M059J (cell line): ENCODE results near the gene SON. TPM values are rescaled to one million over a fixed set of nuclear protein-coding genes. Genes with fewer than 3 reads are reported as not detected.
"Not testable (repeated sequence)": the region's sequence is repeated elsewhere in the genome, so short reads cannot be mapped to it uniquely, and the experiment has no call there.

Experiments used
- DNase-seq: peaks from one replicate; pipeline ENCODE4 v3.0.0-alpha.2; 2012; ENCODE audit warnings: low read depth
- total RNA-seq: library from RNA; depleted of rRNA; stranded (reverse); fragments of >200 nt; shearing (Covaris generic); gene quantifications from 2 replicates; pipeline ENCODE4 v1.2.3, GENCODE V29; 2014; rRNA removed

The SON gene
- 251 and 714 TPM in 2 replicates for total RNA-seq

GRCh38 chr21:33542640-33543504 lies at the start of gene SON:
Gene SON (plus strand): TSS chr21:33543038. CDS start chr21:33543093, 55 bp downstream.
- peak; percentile 100 for DNase-seq

- DNase-seq = no peak
Observed at GRCh38 chr21:33493756-33494155, 49.1 kb upstream of the SON start.

GRCh38 chr21:33495743-33496142 lies 47.1 kb upstream of the SON start:
- DNase-seq = no peak

- no peak for DNase-seq
Observed at GRCh38 chr21:33496345-33496744, 46.5 kb upstream of the SON start.

- DNase-seq = no peak
Observed at GRCh38 chr21:33505833-33506232, 37.0 kb upstream of the SON start.

- DNase-seq = not testable (repeated sequence)
Observed at GRCh38 chr21:33507003-33507402, 35.8 kb upstream of the SON start.

GRCh38 chr21:33510826-33511225 lies 32.0 kb upstream of the SON start:
- no peak for DNase-seq

- DNase-seq = no peak
Observed at GRCh38 chr21:33511639-33512038, 31.2 kb upstream of the SON start.

GRCh38 chr21:33512481-33512880 lies 30.4 kb upstream of the SON start:
- DNase-seq = no peak

GRCh38 chr21:33514229-33514628 lies 28.6 kb upstream of the SON start:
- DNase-seq = no peak

GRCh38 chr21:33518899-33519298 lies 23.9 kb upstream of the SON start:
- no peak for DNase-seq

- no peak for DNase-seq
Observed at GRCh38 chr21:33522297-33522952, 20.4 kb upstream of the SON start.

GRCh38 chr21:33522953-33523349 lies 19.9 kb upstream of the SON start:
- DNase-seq = no peak

GRCh38 chr21:33531007-33531406 lies 11.8 kb upstream of the SON start:
- DNase-seq = no peak

- no peak for DNase-seq
Observed at GRCh38 chr21:33537212-33537611, 5.6 kb upstream of the SON start.

GRCh38 chr21:33539616-33540015 lies 3.2 kb upstream of the SON start:
- no peak for DNase-seq

- DNase-seq = no peak
Observed at GRCh38 chr21:33540711-33541104, 2.1 kb upstream of the SON start.

GRCh38 chr21:33541105-33541711 lies 1.6 kb upstream of the SON start:
- DNase-seq = peak; percentile 21

GRCh38 chr21:33541756-33542639 lies 840 bp upstream of the SON start, which contains the start of gene GART:
Gene GART (minus strand): TSS chr21:33542117. CDS start chr21:33539315, 2,802 bp downstream.
- peak; percentile 86 for DNase-seq

GRCh38 chr21:33543505-33544129 lies 779 bp downstream of the SON start:
- DNase-seq = peak; percentile 65
